HG03039 (cell line): ENCODE measurements around the gene MRFAP1L1.

Experiments used
- ATAC-seq: cut with Tn5 transposase; IDR thresholded peaks from one replicate; pipeline ENCODE4 v1.9.1; 2021; ENCODE audit warnings: mild to moderate bottlenecking, moderate library complexity; ENCODE audit not compliant: unreplicated experiment

Gene MRFAP1L1

DNA sequence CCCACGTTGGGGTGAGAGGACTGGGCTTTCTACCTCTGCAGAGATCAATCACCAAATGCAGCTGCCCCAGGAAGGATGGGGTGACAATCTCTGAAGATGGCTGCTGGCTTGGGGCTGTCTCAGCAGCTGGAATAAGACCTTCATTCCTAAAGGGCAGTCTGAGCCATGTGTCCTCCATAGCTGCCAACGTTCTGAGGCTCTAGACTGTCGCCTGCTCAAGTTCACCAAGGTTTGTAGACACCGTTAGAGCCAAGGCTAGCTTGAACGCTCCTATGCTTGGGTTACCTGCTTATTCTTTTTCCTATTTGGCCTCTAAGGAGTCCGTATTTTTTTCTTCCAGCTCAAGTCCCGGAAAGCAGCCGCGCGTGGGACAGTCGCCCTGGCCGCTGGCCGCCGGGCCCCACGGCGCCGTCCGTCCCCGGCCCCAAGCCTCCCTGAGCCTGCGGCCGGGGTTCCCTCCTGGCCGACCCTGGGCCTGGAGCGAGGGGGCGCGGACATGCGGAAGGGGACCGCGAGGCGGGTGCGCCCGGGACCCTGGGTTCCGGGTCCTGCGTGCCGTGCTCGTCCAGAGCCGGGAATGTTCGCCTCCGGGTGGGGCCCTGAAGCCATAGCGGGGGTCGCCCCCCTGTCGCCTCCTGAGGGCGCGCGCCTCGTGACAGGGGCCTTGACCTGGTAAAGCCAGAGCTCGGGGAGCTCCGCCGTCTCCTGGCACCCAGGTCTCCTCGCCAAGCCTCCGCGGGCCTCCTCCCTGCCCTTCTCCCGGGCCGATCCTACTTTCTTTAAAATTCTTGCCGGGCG is 45.9 kb downstream of the MRFAP1L1 start:
- no peak for ATAC-seq

- no peak for ATAC-seq
Measured at GRCh38 chr4:6662591-6662990, 47.1 kb downstream of the MRFAP1L1 start.

- ATAC-seq, result no peak
Measured at GRCh38 chr4:6660430-6660829, 49.2 kb downstream of the MRFAP1L1 start.

DNA sequence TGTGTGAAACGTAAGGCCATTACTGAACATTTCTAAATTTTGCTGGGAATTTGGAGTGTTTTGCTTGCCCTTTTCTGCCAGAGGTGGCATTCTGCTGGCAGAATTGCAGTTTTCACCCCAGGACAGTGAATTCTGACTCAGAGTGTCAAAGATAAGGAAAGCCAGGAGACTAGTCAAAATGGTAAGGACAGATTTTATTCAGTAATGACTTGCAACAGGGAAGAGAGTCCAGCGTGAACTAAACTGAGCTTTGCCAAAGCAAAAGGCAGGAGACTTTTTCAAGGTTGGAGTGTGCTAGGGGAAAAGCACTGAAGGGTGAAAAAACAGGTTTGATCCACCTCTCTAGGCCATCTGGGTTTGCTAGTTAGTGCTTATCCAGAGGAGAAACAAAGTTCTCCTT is 49.8 kb downstream of the MRFAP1L1 start:
- no peak for ATAC-seq

DNA sequence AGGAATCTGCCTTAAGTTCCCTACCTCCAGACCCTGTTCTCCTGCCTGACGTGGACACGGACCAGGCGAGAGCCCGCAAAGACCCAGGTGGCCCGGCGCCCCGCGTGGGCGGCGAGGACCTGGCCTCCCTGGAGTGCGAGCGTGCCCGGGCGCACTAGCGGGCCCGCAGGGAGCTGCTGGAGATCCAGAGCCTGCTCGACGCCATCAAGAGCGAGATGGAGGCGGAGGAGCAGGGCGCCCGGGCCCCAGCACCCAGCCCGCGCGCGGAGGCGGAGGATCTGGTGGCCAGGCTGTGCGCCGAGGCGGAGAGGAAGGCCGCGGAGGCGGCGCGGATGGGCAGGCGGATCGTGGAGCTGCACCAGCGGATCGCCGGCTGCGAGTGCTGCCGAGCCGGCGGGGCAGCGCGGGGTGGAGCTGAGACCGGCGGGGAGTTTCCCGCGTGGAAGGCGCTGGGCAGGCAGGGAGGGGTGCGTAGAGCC is 51.0 kb downstream of the MRFAP1L1 start:
- no peak for ATAC-seq

DNA sequence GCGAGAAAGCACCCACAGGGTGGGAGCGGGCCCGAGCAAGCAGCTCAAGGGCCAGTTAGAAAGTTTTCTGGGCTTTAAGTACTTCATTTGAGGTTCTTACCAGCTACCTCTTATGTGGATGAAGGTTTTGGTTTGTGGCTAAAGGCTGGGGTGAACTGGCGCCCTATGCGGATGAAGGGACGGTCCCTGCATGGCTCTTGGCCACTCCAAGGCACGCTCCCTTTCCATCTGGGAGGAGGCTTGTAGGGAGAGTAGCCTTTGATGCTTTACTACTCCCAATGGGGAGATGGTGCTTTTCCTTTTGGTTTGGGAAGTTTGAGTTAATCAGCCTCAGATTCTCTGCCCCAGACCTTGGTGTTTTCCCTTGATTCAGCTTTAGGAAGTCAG is 51.5 kb downstream of the MRFAP1L1 start:
- ATAC-seq, result no peak
